Neural cell (in vitro differentiated cells): ENCODE results near the gene DEFB128. TPM values are rescaled to one million over a fixed set of nuclear protein-coding genes. Genes with fewer than 3 reads are reported as not detected.
"Not testable (repeated sequence)": the region's sequence is repeated elsewhere in the genome, so short reads cannot be mapped to it uniquely, and the experiment has no call there.

Experiments used
- H2AFZ ChIP-seq: fragments of 200-600, 300-800 bp; sonication (generic), shearing (Covaris generic); 2 replicates; pipeline ENCODE4 v1.6.0; 2014; ENCODE audit warnings: low read depth, mild to moderate bottlenecking, antibody characterized with exemption, low read length, moderate library complexity
- H3F3A ChIP-seq: fragments of 200-600 bp; shearing (Covaris generic); 2 replicates; pipeline ENCODE4 v1.6.1; 2016; ENCODE audit warnings: mild to moderate bottlenecking, moderate library complexity, mixed read lengths, antibody characterized with exemption, low read length; ENCODE audit not compliant: insufficient read depth, poor library complexity, severe bottlenecking
- H3K27ac ChIP-seq: fragments of 200-600, 300-800 bp; sonication (generic), shearing (Covaris generic); 2 replicates; pipeline ENCODE4 v1.5.1; 2014; ENCODE audit warnings: mild to moderate bottlenecking, low read length, moderate library complexity
- H3K27me3 ChIP-seq: fragments of 300-800, 200-600 bp; sonication (generic), shearing (Covaris generic); 2 replicates; pipeline ENCODE4 v1.6.0; 2014; ENCODE audit warnings: mild to moderate bottlenecking, low read depth, low read length, moderate library complexity; ENCODE audit not compliant: insufficient read depth
- H3K36me3 ChIP-seq: fragments of 300-800, 200-600 bp; sonication (generic), shearing (Covaris generic); 2 replicates; pipeline ENCODE4 v1.5.1; 2014; ENCODE audit warnings: mild to moderate bottlenecking, antibody characterized with exemption, low read length, moderate library complexity; ENCODE audit not compliant: insufficient read depth
- H3K4me2 ChIP-seq: fragments of 300-800, 200-600 bp; sonication (generic), shearing (Covaris generic); 2 replicates; pipeline ENCODE4 v1.6.0; 2014; ENCODE audit warnings: mild to moderate bottlenecking, low read length
- H3K4me3 ChIP-seq: fragments of 300-800, 200-600 bp; sonication (generic), shearing (Covaris generic); 2 replicates; pipeline ENCODE4 v1.5.1; 2014; ENCODE audit warnings: mild to moderate bottlenecking, low read length, moderate library complexity
- H3K79me2 ChIP-seq: fragments of 200-600 bp; shearing (Covaris generic); replicated peaks from 2 replicates; pipeline ENCODE4 v1.6.0; 2014; ENCODE audit warnings: mild to moderate bottlenecking, low read length, moderate library complexity; ENCODE audit not compliant: insufficient read depth
- H3K9ac ChIP-seq: fragments of 300-800, 200-600 bp; sonication (generic), shearing (Covaris generic); 2 replicates; pipeline ENCODE4 v1.6.1; 2016; ENCODE audit warnings: mild to moderate bottlenecking, low read length, mixed read lengths
- H3K9me2 ChIP-seq: fragments of 200-600 bp; shearing (Covaris generic); 2 replicates; pipeline ENCODE4 v1.6.1; 2016; ENCODE audit warnings: mild to moderate bottlenecking, low read length, mixed read lengths; ENCODE audit not compliant: insufficient read depth
- H3K9me3 ChIP-seq: fragments of 200-600, 300-800 bp; sonication (generic), shearing (Covaris generic); 2 replicates; pipeline ENCODE4 v1.6.1; 2016; ENCODE audit warnings: mild to moderate bottlenecking, mixed run types, low read length, moderate library complexity, mixed read lengths
- H4K20me1 ChIP-seq: fragments of 200-600 bp; shearing (Covaris generic); 2 replicates; pipeline ENCODE4 v1.6.1; 2016; ENCODE audit warnings: mild to moderate bottlenecking, mixed run types; ENCODE audit not compliant: insufficient read depth
- EP300 ChIP-seq: fragments of 450-650 bp; conservative IDR thresholded peaks from 2 replicates; pipeline ENCODE4 v1.6.1; 2014; ENCODE audit warnings: antibody characterized with exemption, mild to moderate bottlenecking, moderate library complexity; ENCODE audit not compliant: poor library complexity, severe bottlenecking
- EZH2 ChIP-seq: fragments of 200-600, 300-800 bp; shearing (Covaris generic), sonication (generic); IDR thresholded peaks from 2 replicates; pipeline ENCODE4 v1.6.1; 2014; ENCODE audit warnings: antibody characterized with exemption, low read length, borderline replicate concordance, mild to moderate bottlenecking; ENCODE audit not compliant: insufficient read depth, poor library complexity, severe bottlenecking
- MXI1 ChIP-seq: fragments of 450-650 bp; conservative IDR thresholded peaks from 2 replicates; pipeline ENCODE4 v1.6.1; 2014; ENCODE audit warnings: antibody characterized with exemption, mild to moderate bottlenecking; ENCODE audit not compliant: poor library complexity, severe bottlenecking
- POLR2AphosphoS5 ChIP-seq: IDR thresholded peaks from 2 replicates; pipeline ENCODE4 v1.6.1; 2012
- RAD21 ChIP-seq: fragments of 450-650 bp; conservative IDR thresholded peaks from 2 replicates; pipeline ENCODE4 v1.6.1; 2014; ENCODE audit warnings: antibody characterized with exemption, mild to moderate bottlenecking, moderate library complexity
- SMC3 ChIP-seq: fragments of 450-650 bp; conservative IDR thresholded peaks from 2 replicates; pipeline ENCODE4 v1.6.1; 2014; ENCODE audit warnings: antibody characterized with exemption, mild to moderate bottlenecking, moderate library complexity; ENCODE audit not compliant: poor library complexity
- TAF1 ChIP-seq: IDR thresholded peaks from 2 replicates; pipeline ENCODE4 v1.6.1; 2012; ENCODE audit warnings: low read depth
- polyA plus RNA-seq: library from polyadenylated mRNA; depleted of rRNA; stranded (reverse); fragments of >200 nt; gene quantifications from 2 replicates; pipeline ENCODE4 v1.2.3, GENCODE V29; 2014
- TF ChIP-seq, protein P1 (sequence below): IDR thresholded peaks from 2 replicates; pipeline ENCODE4 v1.6.1; 2012; ENCODE audit warnings: borderline replicate concordance
- TF ChIP-seq, protein P2 (sequence below): fragments of 450-650 bp; IDR thresholded peaks from 2 replicates; pipeline ENCODE4 v1.5.1; 2014; ENCODE audit warnings: antibody characterized with exemption, mild to moderate bottlenecking, moderate library complexity; ENCODE audit not compliant: poor library complexity, severe bottlenecking

Gene DEFB128
- polyA plus RNA-seq, 1 donor from 2014 or later: not detected

DNA sequence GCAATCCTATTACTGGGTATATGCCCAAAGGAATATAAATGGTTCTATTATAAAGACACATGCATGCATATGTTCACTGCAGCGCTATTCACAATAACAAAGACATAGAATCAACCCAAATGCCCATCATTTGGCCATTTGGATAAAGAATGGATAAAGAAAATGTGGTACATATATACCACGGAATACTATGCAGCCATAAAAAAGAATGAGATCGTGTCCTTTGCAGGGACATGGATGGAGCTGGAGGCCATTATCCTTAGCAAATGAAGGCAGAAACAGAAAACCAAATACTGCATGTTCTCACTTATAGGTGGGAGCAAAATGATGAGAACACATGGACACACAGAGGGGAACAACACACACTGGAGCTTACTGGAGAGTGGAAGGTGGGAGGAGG, 36.4 kb upstream of the DEFB128 start:
- H3K4me2 ChIP-seq, H2AFZ ChIP-seq, H4K20me1 ChIP-seq, H3K9ac ChIP-seq, H3K27ac ChIP-seq, H3K9me3 ChIP-seq, H3K36me3 ChIP-seq, H3K4me3 ChIP-seq, H3K27me3 ChIP-seq, H3K79me2 ChIP-seq, H3K9me2 ChIP-seq, H3F3A ChIP-seq: not testable (repeated sequence)

DNA sequence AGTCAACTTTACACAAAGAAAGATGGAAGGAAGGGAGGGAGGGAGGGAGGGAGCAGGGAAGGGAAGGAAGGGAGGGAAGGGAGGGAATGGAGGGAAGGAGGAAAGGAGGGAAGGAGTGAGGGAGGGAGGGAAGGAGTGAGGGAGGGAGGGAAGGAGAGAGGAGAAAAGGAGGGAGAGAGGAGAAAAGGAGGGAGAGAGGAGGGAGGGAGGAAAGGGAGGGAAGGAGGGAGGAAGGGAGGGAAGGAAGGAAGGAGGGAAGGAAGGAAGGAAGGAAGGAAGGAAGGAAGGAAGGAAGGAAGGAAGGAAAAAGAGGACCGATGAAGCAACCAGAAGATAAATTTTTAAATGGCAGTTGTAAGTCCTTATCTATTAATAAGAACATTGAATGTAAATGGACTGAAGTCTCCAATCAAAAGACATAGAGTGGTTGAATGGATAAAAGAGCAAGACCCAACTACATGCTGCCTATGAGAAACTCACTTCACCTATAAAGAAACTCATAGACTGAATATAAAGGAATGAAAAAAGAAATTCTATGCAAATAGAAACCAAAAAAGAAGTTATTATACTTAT, 31.8 kb upstream of the DEFB128 start:
- peaks cover 11% of the 10 kb centered on the region for H3K27me3 ChIP-seq

More for the DNA sequence above, 31.8 kb upstream of the DEFB128 start:
- Histone ChIP-seq H3K9me3 (no peaks in the 10 kb centered on the region), H3K36me3 (no peaks in the 10 kb centered on the region), H3K4me3 (no peak overlapping the region), H3K4me2 (no peak overlapping the region), H4K20me1 (no peaks in the 10 kb centered on the region), H3K9ac (no peak overlapping the region), H2AFZ (no peak overlapping the region), H3F3A (no peaks in the 10 kb centered on the region), H3K9me2 (no peaks in the 10 kb centered on the region), H3K79me2 (no peaks in the 10 kb centered on the region), H3K27ac (no peak overlapping the region)
- TF ChIP-seq, protein P1, sequence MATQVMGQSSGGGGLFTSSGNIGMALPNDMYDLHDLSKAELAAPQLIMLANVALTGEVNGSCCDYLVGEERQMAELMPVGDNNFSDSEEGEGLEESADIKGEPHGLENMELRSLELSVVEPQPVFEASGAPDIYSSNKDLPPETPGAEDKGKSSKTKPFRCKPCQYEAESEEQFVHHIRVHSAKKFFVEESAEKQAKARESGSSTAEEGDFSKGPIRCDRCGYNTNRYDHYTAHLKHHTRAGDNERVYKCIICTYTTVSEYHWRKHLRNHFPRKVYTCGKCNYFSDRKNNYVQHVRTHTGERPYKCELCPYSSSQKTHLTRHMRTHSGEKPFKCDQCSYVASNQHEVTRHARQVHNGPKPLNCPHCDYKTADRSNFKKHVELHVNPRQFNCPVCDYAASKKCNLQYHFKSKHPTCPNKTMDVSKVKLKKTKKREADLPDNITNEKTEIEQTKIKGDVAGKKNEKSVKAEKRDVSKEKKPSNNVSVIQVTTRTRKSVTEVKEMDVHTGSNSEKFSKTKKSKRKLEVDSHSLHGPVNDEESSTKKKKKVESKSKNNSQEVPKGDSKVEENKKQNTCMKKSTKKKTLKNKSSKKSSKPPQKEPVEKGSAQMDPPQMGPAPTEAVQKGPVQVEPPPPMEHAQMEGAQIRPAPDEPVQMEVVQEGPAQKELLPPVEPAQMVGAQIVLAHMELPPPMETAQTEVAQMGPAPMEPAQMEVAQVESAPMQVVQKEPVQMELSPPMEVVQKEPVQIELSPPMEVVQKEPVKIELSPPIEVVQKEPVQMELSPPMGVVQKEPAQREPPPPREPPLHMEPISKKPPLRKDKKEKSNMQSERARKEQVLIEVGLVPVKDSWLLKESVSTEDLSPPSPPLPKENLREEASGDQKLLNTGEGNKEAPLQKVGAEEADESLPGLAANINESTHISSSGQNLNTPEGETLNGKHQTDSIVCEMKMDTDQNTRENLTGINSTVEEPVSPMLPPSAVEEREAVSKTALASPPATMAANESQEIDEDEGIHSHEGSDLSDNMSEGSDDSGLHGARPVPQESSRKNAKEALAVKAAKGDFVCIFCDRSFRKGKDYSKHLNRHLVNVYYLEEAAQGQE: no peak
- TF ChIP-seq POLR2AphosphoS5 (no peak), SMC3 (no peak), TAF1 (no peak), MXI1 (no peak), RAD21 (no peak), EZH2 (no peak), EP300 (no peak)
- TF ChIP-seq, protein P2, sequence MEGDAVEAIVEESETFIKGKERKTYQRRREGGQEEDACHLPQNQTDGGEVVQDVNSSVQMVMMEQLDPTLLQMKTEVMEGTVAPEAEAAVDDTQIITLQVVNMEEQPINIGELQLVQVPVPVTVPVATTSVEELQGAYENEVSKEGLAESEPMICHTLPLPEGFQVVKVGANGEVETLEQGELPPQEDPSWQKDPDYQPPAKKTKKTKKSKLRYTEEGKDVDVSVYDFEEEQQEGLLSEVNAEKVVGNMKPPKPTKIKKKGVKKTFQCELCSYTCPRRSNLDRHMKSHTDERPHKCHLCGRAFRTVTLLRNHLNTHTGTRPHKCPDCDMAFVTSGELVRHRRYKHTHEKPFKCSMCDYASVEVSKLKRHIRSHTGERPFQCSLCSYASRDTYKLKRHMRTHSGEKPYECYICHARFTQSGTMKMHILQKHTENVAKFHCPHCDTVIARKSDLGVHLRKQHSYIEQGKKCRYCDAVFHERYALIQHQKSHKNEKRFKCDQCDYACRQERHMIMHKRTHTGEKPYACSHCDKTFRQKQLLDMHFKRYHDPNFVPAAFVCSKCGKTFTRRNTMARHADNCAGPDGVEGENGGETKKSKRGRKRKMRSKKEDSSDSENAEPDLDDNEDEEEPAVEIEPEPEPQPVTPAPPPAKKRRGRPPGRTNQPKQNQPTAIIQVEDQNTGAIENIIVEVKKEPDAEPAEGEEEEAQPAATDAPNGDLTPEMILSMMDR: no peak
